HepG2 (cell line): ENCODE data around the gene SETD5. TPM values are rescaled to one million over a fixed set of nuclear protein-coding genes. Genes with fewer than 3 reads are reported as not detected.

Source experiments
- ATAC-seq: fragments of 200-7000 bp; cut with Tn5 transposase; 3 replicates; pipeline ENCODE4 v1.9.1; 2020; ENCODE audit warnings: mild to moderate bottlenecking, moderate library complexity
- BruUV-seq: library from RNA; stranded (reverse); fragments of 400-500 nt; replicated peaks from 2 replicates; lab custom pipeline; 2021; lab: Mats Ljungman, UMichigan
- CTCF ChIA-PET: fragments of 300-600 bp; formaldehyde crosslinking; extraction: SDS; loops from one replicate; lab custom pipeline; 2021; ENCODE audit warnings: low total read pairs, inconsistent platforms, low intra/inter-chr PET ratio; lab: Yijun Ruan, JAX
- POLR2A ChIA-PET: fragments of 350-600 bp; sonication (Branson Sonifier 250); formaldehyde crosslinking; loops from one replicate; lab custom pipeline; 2020; ENCODE audit warnings: antibody characterized with exemption, inconsistent platforms; lab: Yijun Ruan, JAX
- DNase-seq: peaks from one replicate; pipeline ENCODE4 v3.0.0-alpha.2; 2015; ENCODE audit warnings: low spot score
- FAIRE-seq: peaks from 3 replicates; lab custom pipeline; 2011; peaks lifted over from hg19 to GRCh38; lab: Jason Lieb, UNC
- H2AFZ ChIP-seq: one replicate; pipeline ENCODE4 v1.6.1; 2011; ENCODE audit warnings: low read length, inconsistent platforms
- H3K27ac ChIP-seq: fragments of 300-600 bp; 3 replicates; pipeline ENCODE4 v1.8.0; 2011; ENCODE audit warnings: mixed run types, mild to moderate bottlenecking, mixed read lengths, low read length, inconsistent platforms; ENCODE audit not compliant: insufficient read depth; ENCODE audit errors: extremely low read length
- H3K27me3 ChIP-seq, 2 experiments: fragments of 200-600 bp in 1 of 2; 2 replicates in 1 of 2; 3 replicates in 1 of 2; pipeline versions ENCODE4 v1.6.0 to v1.8.0; 2011; ENCODE audit warnings: low read length in 2 of 2, mild to moderate bottlenecking in 2 of 2, moderate library complexity in 2 of 2, inconsistent platforms in 1 of 2; ENCODE audit not compliant: insufficient read depth in 2 of 2, control insufficient read depth in 1 of 2
- H3K36me3 ChIP-seq, 2 experiments: fragments of 200-600 bp in 1 of 2; replicated peaks in 1 of 2; 2 replicates in 1 of 2; 3 replicates in 1 of 2; pipeline versions ENCODE4 v1.5.1 to v1.8.0; 2011; ENCODE audit warnings: low read length in 2 of 2, inconsistent platforms in 1 of 2; ENCODE audit not compliant: insufficient read depth in 2 of 2, control insufficient read depth in 1 of 2
- H3K4me1 ChIP-seq: 2 replicates; pipeline ENCODE4 v1.5.1; 2012; ENCODE audit warnings: low read length, inconsistent platforms; ENCODE audit not compliant: insufficient read depth
- H3K4me2 ChIP-seq: 2 replicates; pipeline ENCODE4 v1.6.0; 2011; ENCODE audit warnings: low read depth, low read length, inconsistent platforms
- H3K4me3 ChIP-seq, 3 experiments: fragments of 200-600 bp in 1 of 3; sonication (generic), shearing (Covaris generic) in 1 of 3; replicated peaks in 1 of 3; 2 replicates each; pipeline ENCODE4 v1.5.1; 2011 to 2016; ENCODE audit warnings: low read length in 3 of 3, inconsistent platforms in 2 of 3, low read depth in 2 of 3, mild to moderate bottlenecking in 2 of 3, control low read depth in 1 of 3, mixed read lengths in 1 of 3; ENCODE audit not compliant: insufficient read depth in 1 of 3
- H3K79me2 ChIP-seq: one replicate; pipeline ENCODE4 v1.6.1; 2011; ENCODE audit warnings: low read length, inconsistent platforms; ENCODE audit not compliant: insufficient read depth
- H3K9ac ChIP-seq: 2 replicates; pipeline ENCODE4 v1.6.0; 2011; ENCODE audit warnings: mild to moderate bottlenecking, low read depth, low read length, inconsistent platforms; ENCODE audit not compliant: insufficient read depth
- H3K9me3 ChIP-seq: 2 replicates; pipeline ENCODE4 v1.5.1; 2012; ENCODE audit warnings: mild to moderate bottlenecking, low read length
- H4K20me1 ChIP-seq: 2 replicates; pipeline ENCODE4 v1.6.0; 2011; ENCODE audit warnings: inconsistent platforms, mild to moderate bottlenecking, low read length, moderate library complexity; ENCODE audit not compliant: insufficient read depth
- CC2D1A ChIP-seq: sonication (generic); formaldehyde crosslinking; IDR thresholded peaks from 2 replicates; pipeline ENCODE4 v1.8.1; 2023; ENCODE audit warnings: mild to moderate bottlenecking, missing genetic modification reagents
- CTCF ChIP-seq: sonication (generic); formaldehyde crosslinking; IDR thresholded peaks from 2 replicates; pipeline ENCODE4 v1.5.0; 2020; ENCODE audit warnings: mild to moderate bottlenecking, missing genetic modification reagents, moderate library complexity
- DZIP1 ChIP-seq: sonication (generic); formaldehyde crosslinking; IDR thresholded peaks from 2 replicates; pipeline ENCODE4 v1.5.0; 2020; ENCODE audit warnings: mild to moderate bottlenecking, missing genetic modification reagents
- KMT2B ChIP-seq: IDR thresholded peaks from 2 replicates; pipeline ENCODE4 v1.6.1; 2016; ENCODE audit warnings: missing genetic modification reagents, missing compliant biosample characterization
- MBNL3 ChIP-seq: fragments of 250-450 bp; sonication (Bioruptor Pico); conservative IDR thresholded peaks from 2 replicates; pipeline ENCODE4 v1.8.0; 2022; ENCODE audit warnings: mild to moderate bottlenecking, inconsistent platforms
- SAP130 ChIP-seq: IDR thresholded peaks from 2 replicates; pipeline ENCODE4 v1.6.1; 2016; ENCODE audit warnings: low read depth
- SATB2 ChIP-seq: sonication (generic); formaldehyde crosslinking; IDR thresholded peaks from 2 replicates; pipeline ENCODE4 v1.5.0; 2020; ENCODE audit warnings: missing genetic modification reagents
- STAG1 ChIP-seq: sonication (generic); formaldehyde crosslinking; IDR thresholded peaks from 2 replicates; pipeline ENCODE4 v1.4.0; 2020; ENCODE audit warnings: missing genetic modification reagents
- ZKSCAN1 ChIP-seq: fragments of 150-350 bp; IDR thresholded peaks from 2 replicates; pipeline ENCODE4 v1.6.1; 2014; ENCODE audit warnings: low read length
- ZNF816 ChIP-seq: sonication (generic); formaldehyde crosslinking; IDR thresholded peaks from 2 replicates; pipeline ENCODE4 v1.8.0; 2022; ENCODE audit warnings: missing genetic modification reagents, mild to moderate bottlenecking, borderline replicate concordance
- WGBS: methylation state at CpG from one replicate; pipeline ENCODE4 v1.1.6; 2017; ENCODE audit warnings: low lambda C conversion rate; 5-methylcytosine and 5-hydroxymethylcytosine counted together
- in situ Hi-C: cut with HindIII; loops from 2 replicates; pipeline ENCODE4 v1.10.0; 2017; ENCODE audit warnings: low pct_unique_long_range_greater_than_20kb; ENCODE audit not compliant: extremely low pct_ligation_motif_present
- intact Hi-C: fragments of 100-400 bp; cut with micrococcal nuclease; formaldehyde crosslinking; loops from one replicate; pipeline ENCODE4 v1.10.0; 2022; ENCODE audit not compliant: unreplicated experiment
- polyA plus RNA-seq, 8 experiments: library from polyadenylated mRNA; depleted of rRNA in 3 of 8; stranded (reverse) in 7 of 8; unstranded in 1 of 8; fragments of >200 nt; fragmentation: Illumina TruSeq in 4 of 8; extraction: Trizol in 4 of 8; gene quantifications; 2 replicates each; pipeline versions ENCODE4 v1.2.1 to v1.2.3, GENCODE V29; 2011 to 2016; ENCODE audit warnings: low read depth in 4 of 8, missing spikeins in 1 of 8, mixed read lengths in 1 of 8; ENCODE audit not compliant: insufficient read depth in 1 of 8
- total RNA-seq, 5 experiments: library from RNA; depleted of rRNA; stranded (reverse); fragments of >200 nt; fragmentation: Illumina TruSeq; extraction: Trizol; gene quantifications; 2 replicates each; pipeline ENCODE4 v1.2.3, GENCODE V29; 2016; ENCODE audit warnings: low read depth in 1 of 5
- TF ChIP-seq, protein P1 (sequence below): sonication (generic); formaldehyde crosslinking; IDR thresholded peaks from 2 replicates; pipeline ENCODE4 v1.8.0; 2022; ENCODE audit warnings: mild to moderate bottlenecking, missing genetic modification reagents
- TF ChIP-seq, protein P2 (sequence below): IDR thresholded peaks from 2 replicates; pipeline ENCODE4 v1.6.1; 2016; ENCODE audit warnings: missing genetic modification reagents, missing compliant biosample characterization
- TF ChIP-seq, protein P3 (sequence below): sonication (generic); formaldehyde crosslinking; IDR thresholded peaks from 2 replicates; pipeline ENCODE4 v1.4.0; 2020; ENCODE audit warnings: missing genetic modification reagents
- TF ChIP-seq, protein P4 (sequence below): sonication (generic); formaldehyde crosslinking; IDR thresholded peaks from 2 replicates; pipeline ENCODE4 v1.4.0; 2020; ENCODE audit warnings: missing genetic modification reagents
- TF ChIP-seq, protein P5 (sequence below): sonication (generic); formaldehyde crosslinking; conservative IDR thresholded peaks from 2 replicates; pipeline ENCODE4 v1.4.0; 2020; ENCODE audit warnings: missing genetic modification reagents
- TF ChIP-seq, protein P6 (sequence below): sonication (generic); formaldehyde crosslinking; IDR thresholded peaks from 2 replicates; pipeline ENCODE4 v1.4.0; 2020; ENCODE audit warnings: mild to moderate bottlenecking, missing genetic modification reagents

Gene SETD5
- total and polyA plus RNA-seq, 2 of the 13 experiments (the other 11 are each of a cell fraction or from before 2014, with no cell fraction given), result 46.8 to 95.8 TPM

DNA sequence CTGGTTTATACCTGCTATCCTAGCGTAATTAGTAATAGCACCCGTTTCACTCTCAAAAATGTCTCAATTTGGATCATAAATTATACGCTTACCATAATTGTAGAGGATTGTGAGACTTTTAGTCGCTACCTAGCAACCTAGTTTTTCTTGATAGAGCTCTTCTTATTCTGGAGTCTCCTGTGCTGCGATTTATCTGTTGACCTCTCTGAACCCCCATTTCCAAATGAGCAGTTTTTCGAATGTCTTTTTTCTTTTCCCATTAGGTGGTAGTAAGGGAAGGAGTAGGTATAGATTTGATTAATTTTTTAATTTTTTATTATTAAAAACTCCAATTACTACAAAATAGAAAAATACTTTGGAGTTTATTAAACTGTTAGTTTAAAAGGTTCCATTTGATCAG lies 10.6 kb downstream of the SETD5 start:
- no peaks in the 10 kb centered on the region for H3K9me3 ChIP-seq
- ATAC-seq (no peak), FAIRE-seq (no peak), DNase-seq (no peak)
- H2AFZ ChIP-seq, result no peak overlapping the region
- peaks cover 99% of the 10 kb centered on the region for H3K4me1 ChIP-seq
- peaks cover 99% of the 10 kb centered on the region for H4K20me1 ChIP-seq
- H3K9ac ChIP-seq, result no peak overlapping the region
- H3K27ac ChIP-seq, result no peak overlapping the region
- CTCF ChIA-PET, result no interaction called here
- H3K36me3 ChIP-seq, result 0 out of 5 replicates have a peak, but pooled peaks cover 0 to 5% of the 10 kb centered on the region in 2 experiments
- H3K27me3 ChIP-seq, result no peaks in the 10 kb centered on the region
- intact Hi-C loops (no loop called here), in situ Hi-C loops (no loop called here)
- no peak overlapping the region for H3K4me3 ChIP-seq
- no peak overlapping the region for H3K4me2 ChIP-seq
- peaks cover 99% of the 10 kb centered on the region for H3K79me2 ChIP-seq
- POLR2A ChIA-PET, result no interaction called here
- 95% methylated on average over 6 of the region's 6 CpGs for WGBS
- BruUV-seq, result no TSS peak
- TF ChIP-seq ZKSCAN1, result no peak
- TF ChIP-seq, protein P1, sequence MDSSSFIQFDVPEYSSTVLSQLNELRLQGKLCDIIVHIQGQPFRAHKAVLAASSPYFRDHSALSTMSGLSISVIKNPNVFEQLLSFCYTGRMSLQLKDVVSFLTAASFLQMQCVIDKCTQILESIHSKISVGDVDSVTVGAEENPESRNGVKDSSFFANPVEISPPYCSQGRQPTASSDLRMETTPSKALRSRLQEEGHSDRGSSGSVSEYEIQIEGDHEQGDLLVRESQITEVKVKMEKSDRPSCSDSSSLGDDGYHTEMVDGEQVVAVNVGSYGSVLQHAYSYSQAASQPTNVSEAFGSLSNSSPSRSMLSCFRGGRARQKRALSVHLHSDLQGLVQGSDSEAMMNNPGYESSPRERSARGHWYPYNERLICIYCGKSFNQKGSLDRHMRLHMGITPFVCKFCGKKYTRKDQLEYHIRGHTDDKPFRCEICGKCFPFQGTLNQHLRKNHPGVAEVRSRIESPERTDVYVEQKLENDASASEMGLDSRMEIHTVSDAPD (CRISPR knock-in tag), result no peak
- no peak for TF ChIP-seq CC2D1A (CRISPR knock-in tag)
- TF ChIP-seq MBNL3 (CRISPR knock-in tag), result no peak
- TF ChIP-seq ZNF816, result no peak
- TF ChIP-seq, protein P2, sequence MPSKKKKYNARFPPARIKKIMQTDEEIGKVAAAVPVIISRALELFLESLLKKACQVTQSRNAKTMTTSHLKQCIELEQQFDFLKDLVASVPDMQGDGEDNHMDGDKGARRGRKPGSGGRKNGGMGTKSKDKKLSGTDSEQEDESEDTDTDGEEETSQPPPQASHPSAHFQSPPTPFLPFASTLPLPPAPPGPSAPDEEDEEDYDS (CRISPR knock-in tag), result no peak
- TF ChIP-seq SATB2, result no peak
- TF ChIP-seq DZIP1 (CRISPR knock-in tag), result no peak
- TF ChIP-seq, protein P3, sequence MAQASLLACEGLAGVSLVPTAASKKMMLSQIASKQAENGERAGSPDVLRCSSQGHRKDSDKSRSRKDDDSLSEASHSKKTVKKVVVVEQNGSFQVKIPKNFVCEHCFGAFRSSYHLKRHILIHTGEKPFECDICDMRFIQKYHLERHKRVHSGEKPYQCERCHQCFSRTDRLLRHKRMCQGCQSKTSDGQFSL (CRISPR knock-in tag), result no peak
- TF ChIP-seq KMT2B (CRISPR knock-in tag), result no peak
- TF ChIP-seq, protein P4, sequence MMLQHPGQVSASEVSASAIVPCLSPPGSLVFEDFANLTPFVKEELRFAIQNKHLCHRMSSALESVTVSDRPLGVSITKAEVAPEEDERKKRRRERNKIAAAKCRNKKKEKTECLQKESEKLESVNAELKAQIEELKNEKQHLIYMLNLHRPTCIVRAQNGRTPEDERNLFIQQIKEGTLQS, result no peak
- TF ChIP-seq, protein P5, sequence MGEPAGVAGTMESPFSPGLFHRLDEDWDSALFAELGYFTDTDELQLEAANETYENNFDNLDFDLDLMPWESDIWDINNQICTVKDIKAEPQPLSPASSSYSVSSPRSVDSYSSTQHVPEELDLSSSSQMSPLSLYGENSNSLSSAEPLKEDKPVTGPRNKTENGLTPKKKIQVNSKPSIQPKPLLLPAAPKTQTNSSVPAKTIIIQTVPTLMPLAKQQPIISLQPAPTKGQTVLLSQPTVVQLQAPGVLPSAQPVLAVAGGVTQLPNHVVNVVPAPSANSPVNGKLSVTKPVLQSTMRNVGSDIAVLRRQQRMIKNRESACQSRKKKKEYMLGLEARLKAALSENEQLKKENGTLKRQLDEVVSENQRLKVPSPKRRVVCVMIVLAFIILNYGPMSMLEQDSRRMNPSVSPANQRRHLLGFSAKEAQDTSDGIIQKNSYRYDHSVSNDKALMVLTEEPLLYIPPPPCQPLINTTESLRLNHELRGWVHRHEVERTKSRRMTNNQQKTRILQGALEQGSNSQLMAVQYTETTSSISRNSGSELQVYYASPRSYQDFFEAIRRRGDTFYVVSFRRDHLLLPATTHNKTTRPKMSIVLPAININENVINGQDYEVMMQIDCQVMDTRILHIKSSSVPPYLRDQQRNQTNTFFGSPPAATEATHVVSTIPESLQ (CRISPR knock-in tag), result no peak
- TF ChIP-seq CTCF (CRISPR knock-in tag), result no peak
- TF ChIP-seq STAG1, result no peak
- TF ChIP-seq, protein P6, sequence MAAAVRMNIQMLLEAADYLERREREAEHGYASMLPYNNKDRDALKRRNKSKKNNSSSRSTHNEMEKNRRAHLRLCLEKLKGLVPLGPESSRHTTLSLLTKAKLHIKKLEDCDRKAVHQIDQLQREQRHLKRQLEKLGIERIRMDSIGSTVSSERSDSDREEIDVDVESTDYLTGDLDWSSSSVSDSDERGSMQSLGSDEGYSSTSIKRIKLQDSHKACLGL (CRISPR knock-in tag), result no peak
- no peak for TF ChIP-seq SAP130 (CRISPR knock-in tag)
